ENCODE results near the gene ZNF394. TPM values are rescaled to one million over a fixed set of nuclear protein-coding genes. Genes with fewer than 3 reads are reported as not detected.

The ZNF394 gene
- total and polyA plus RNA-seq, 4 donors, result 5.5 to 18.3 (median 12.1) TPM

DNA sequence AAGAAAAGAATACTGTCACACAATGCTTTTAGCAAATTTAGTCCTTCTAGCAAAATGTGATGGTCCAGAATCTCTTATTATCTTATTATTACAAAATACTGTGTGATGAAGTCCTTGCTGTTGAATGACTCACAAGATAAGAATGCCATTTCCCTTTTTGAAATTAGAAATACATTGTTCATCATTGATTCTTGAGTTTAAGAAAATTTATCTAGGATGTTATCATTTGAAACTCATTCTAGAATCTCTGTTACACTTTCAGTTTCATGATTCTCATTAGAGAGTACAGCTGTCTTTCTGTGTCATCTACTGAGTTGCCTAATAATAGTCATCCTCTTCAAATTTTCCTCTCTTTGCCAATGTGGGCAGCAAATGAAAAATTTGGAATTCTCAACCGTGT, 14.0 kb upstream of the ZNF394 start:
- no peaks in the 10 kb centered on the region for H3K27me3 ChIP-seq (ENCODE audit: control insufficient read depth in 4 of 4, insufficient read depth in 4 of 4, low read length in 3 of 4)
- H3K9ac ChIP-seq (ENCODE audit: low read depth in 1 of 2, low read length in 2 of 2), result no peak overlapping the region
- 91% methylated on average over 1 of the region's 1 CpG for WGBS
- DNase-seq (ENCODE audit: low spot score), result no peak
- H3K36me3 ChIP-seq (ENCODE audit: control insufficient read depth in 4 of 4, insufficient read depth in 3 of 4, low read depth in 1 of 4, low read length in 3 of 4), result peaks cover 4 to 28% (median 26%) of the 10 kb centered on the region in 4 donors
- H3K4me3 ChIP-seq (ENCODE audit: low read depth in 1 of 3, low read length in 3 of 3), result no peak overlapping the region
- H3K27ac ChIP-seq (ENCODE audit: low read depth in 1 of 2, low read length in 2 of 2), result no peak overlapping the region
- H3K9me3 ChIP-seq (ENCODE audit: control insufficient read depth in 4 of 4, low read length in 3 of 4), result no peaks in the 10 kb centered on the region
- TF ChIP-seq, protein P1, sequence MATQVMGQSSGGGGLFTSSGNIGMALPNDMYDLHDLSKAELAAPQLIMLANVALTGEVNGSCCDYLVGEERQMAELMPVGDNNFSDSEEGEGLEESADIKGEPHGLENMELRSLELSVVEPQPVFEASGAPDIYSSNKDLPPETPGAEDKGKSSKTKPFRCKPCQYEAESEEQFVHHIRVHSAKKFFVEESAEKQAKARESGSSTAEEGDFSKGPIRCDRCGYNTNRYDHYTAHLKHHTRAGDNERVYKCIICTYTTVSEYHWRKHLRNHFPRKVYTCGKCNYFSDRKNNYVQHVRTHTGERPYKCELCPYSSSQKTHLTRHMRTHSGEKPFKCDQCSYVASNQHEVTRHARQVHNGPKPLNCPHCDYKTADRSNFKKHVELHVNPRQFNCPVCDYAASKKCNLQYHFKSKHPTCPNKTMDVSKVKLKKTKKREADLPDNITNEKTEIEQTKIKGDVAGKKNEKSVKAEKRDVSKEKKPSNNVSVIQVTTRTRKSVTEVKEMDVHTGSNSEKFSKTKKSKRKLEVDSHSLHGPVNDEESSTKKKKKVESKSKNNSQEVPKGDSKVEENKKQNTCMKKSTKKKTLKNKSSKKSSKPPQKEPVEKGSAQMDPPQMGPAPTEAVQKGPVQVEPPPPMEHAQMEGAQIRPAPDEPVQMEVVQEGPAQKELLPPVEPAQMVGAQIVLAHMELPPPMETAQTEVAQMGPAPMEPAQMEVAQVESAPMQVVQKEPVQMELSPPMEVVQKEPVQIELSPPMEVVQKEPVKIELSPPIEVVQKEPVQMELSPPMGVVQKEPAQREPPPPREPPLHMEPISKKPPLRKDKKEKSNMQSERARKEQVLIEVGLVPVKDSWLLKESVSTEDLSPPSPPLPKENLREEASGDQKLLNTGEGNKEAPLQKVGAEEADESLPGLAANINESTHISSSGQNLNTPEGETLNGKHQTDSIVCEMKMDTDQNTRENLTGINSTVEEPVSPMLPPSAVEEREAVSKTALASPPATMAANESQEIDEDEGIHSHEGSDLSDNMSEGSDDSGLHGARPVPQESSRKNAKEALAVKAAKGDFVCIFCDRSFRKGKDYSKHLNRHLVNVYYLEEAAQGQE (IDR thresholded peaks at IDR 0.05), result no peak
- TF ChIP-seq, protein P2, sequence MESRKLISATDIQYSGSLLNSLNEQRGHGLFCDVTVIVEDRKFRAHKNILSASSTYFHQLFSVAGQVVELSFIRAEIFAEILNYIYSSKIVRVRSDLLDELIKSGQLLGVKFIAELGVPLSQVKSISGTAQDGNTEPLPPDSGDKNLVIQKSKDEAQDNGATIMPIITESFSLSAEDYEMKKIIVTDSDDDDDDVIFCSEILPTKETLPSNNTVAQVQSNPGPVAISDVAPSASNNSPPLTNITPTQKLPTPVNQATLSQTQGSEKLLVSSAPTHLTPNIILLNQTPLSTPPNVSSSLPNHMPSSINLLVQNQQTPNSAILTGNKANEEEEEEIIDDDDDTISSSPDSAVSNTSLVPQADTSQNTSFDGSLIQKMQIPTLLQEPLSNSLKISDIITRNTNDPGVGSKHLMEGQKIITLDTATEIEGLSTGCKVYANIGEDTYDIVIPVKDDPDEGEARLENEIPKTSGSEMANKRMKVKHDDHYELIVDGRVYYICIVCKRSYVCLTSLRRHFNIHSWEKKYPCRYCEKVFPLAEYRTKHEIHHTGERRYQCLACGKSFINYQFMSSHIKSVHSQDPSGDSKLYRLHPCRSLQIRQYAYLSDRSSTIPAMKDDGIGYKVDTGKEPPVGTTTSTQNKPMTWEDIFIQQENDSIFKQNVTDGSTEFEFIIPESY (IDR thresholded peaks at IDR 0.05), result no peak
- TF ChIP-seq TAF1 (conservative IDR thresholded peaks at IDR 0.05) (no peak), YY1 (IDR thresholded peaks at IDR 0.05) (no peak), FOXA2 (IDR thresholded peaks at IDR 0.05) (no peak), EGR1 (IDR thresholded peaks at IDR 0.05; ENCODE audit: low read depth in 2 of 2) (no peak), FOXA1 (IDR thresholded peaks at IDR 0.05) (no peak), NR2F2 (IDR thresholded peaks at IDR 0.05) (no peak), RXRA (IDR thresholded peaks at IDR 0.05) (no peak), RAD21 (IDR thresholded peaks at IDR 0.05) (no peak), JUND (IDR thresholded peaks at IDR 0.05) (no peak), HNF4G (IDR thresholded peaks at IDR 0.05) (no peak), GABPA (IDR thresholded peaks at IDR 0.05 in 1 of 2, conservative IDR thresholded peaks at IDR 0.05 in 1 of 2) (no peak), HNF4A (conservative IDR thresholded peaks at IDR 0.05) (no peak)
- TF ChIP-seq, protein P3, sequence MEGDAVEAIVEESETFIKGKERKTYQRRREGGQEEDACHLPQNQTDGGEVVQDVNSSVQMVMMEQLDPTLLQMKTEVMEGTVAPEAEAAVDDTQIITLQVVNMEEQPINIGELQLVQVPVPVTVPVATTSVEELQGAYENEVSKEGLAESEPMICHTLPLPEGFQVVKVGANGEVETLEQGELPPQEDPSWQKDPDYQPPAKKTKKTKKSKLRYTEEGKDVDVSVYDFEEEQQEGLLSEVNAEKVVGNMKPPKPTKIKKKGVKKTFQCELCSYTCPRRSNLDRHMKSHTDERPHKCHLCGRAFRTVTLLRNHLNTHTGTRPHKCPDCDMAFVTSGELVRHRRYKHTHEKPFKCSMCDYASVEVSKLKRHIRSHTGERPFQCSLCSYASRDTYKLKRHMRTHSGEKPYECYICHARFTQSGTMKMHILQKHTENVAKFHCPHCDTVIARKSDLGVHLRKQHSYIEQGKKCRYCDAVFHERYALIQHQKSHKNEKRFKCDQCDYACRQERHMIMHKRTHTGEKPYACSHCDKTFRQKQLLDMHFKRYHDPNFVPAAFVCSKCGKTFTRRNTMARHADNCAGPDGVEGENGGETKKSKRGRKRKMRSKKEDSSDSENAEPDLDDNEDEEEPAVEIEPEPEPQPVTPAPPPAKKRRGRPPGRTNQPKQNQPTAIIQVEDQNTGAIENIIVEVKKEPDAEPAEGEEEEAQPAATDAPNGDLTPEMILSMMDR (IDR thresholded peaks at IDR 0.05; ENCODE audit: low read depth, low read length, missing input control), result no peak
- TF ChIP-seq, protein P4, sequence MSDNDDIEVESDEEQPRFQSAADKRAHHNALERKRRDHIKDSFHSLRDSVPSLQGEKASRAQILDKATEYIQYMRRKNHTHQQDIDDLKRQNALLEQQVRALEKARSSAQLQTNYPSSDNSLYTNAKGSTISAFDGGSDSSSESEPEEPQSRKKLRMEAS (IDR thresholded peaks at IDR 0.05), result no peak
- TF ChIP-seq, protein P5, sequence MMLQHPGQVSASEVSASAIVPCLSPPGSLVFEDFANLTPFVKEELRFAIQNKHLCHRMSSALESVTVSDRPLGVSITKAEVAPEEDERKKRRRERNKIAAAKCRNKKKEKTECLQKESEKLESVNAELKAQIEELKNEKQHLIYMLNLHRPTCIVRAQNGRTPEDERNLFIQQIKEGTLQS (IDR thresholded peaks at IDR 0.05), result no peak
- no peaks in the 10 kb centered on the region for H3K4me1 ChIP-seq (ENCODE audit: control insufficient read depth in 4 of 4, insufficient read depth in 4 of 4, low read length in 3 of 4)
